Kidney (tissue), 14 donors: ENCODE measurements around the gene MED10. TPM values are rescaled to one million over a fixed set of nuclear protein-coding genes. Genes with fewer than 3 reads are reported as not detected.

Experiments used
- DNase-seq, 5 donors: peaks; one replicate each; pipeline ENCODE4 v3.0.0-alpha.2; 2013 to 2020
- FAIRE-seq: peaks from 2 replicates; lab custom pipeline; 2012; peaks lifted over from hg19 to GRCh38; lab: Jason Lieb, UNC
- H3K27ac ChIP-seq, 2 donors: one replicate each; pipeline ENCODE4 v1.7.0; 2013; ENCODE audit warnings: low read depth in 2 of 2, low read length in 2 of 2, inconsistent platforms in 1 of 2
- H3K27me3 ChIP-seq: one replicate; pipeline ENCODE4 v1.7.1; 2013; ENCODE audit warnings: low read length, inconsistent platforms; ENCODE audit not compliant: control insufficient read depth, insufficient read depth
- H3K36me3 ChIP-seq, 3 donors: one replicate each; pipeline versions ENCODE4 v1.7.0 to v1.7.1; 2013; ENCODE audit warnings: low read length in 3 of 3, control low read depth in 1 of 3, inconsistent platforms in 1 of 3; ENCODE audit not compliant: insufficient read depth in 3 of 3, control insufficient read depth in 2 of 3
- H3K4me1 ChIP-seq, 3 donors: one replicate each; pipeline versions ENCODE4 v1.7.0 to v1.7.1; 2013; ENCODE audit warnings: low read length in 3 of 3, inconsistent platforms in 1 of 3, low read depth in 1 of 3; ENCODE audit not compliant: control insufficient read depth in 2 of 3, insufficient read depth in 2 of 3
- H3K4me3 ChIP-seq, 3 donors: one replicate each; pipeline versions ENCODE4 v1.7.0 to v1.8.1; 2013; ENCODE audit warnings: low read length in 3 of 3, control low read depth in 1 of 3, inconsistent platforms in 1 of 3
- H3K9ac ChIP-seq, 3 donors: one replicate each; pipeline versions ENCODE4 v1.7.0 to v1.7.1; 2013; ENCODE audit warnings: low read length in 3 of 3, control low read depth in 1 of 3, inconsistent platforms in 1 of 3
- H3K9me3 ChIP-seq, 3 donors: one replicate each; pipeline versions ENCODE4 v1.7.0 to v1.7.1; 2013; ENCODE audit warnings: low read length in 3 of 3, control low read depth in 1 of 3, inconsistent platforms in 1 of 3; ENCODE audit not compliant: control insufficient read depth in 2 of 3, insufficient read depth in 1 of 3
- CTCF ChIP-seq: IDR thresholded peaks from 3 replicates; pipeline ENCODE4 v1.5.1; 2012; ENCODE audit warnings: mild to moderate bottlenecking, moderate library complexity, borderline replicate concordance; ENCODE audit not compliant: insufficient read depth; ENCODE audit errors: extremely low read depth
- intact Hi-C: fragments of 100-400 bp; cut with DNase I; formaldehyde crosslinking; loops from one replicate; pipeline ENCODE4 v1.11.1; 2022
- polyA plus RNA-seq: library from polyadenylated mRNA; stranded (reverse); fragments of 350-450 nt; fragmentation: Illumina TruSeq; extraction: RNeasy Lipid Tissue Mini Kit (QIAGEN cat#74804); gene quantifications from one replicate; pipeline ENCODE4 v1.2.3, GENCODE V29; 2014; ENCODE audit warnings: low read depth, low replicate concordance; ENCODE audit not compliant: insufficient read depth
- total RNA-seq: library from RNA; stranded (reverse); fragmentation: NEBNext Ultra II Directional; extraction: Animal tissue kit (Norgen Biotek cat#: 25700); gene quantifications from one replicate; pipeline ENCODE4 v1.2.1, GENCODE V29; 2021
- donor health status: control.
- donor health status: control.
- donor health status: control.
- donor health status: control.
- donor health status: control.
- donor health status: DM: yes; HTN: yes; CAD: no.
- donor health status: Normal renal cell carcinoma (clear cell type).

MED10 gene
- total and polyA plus RNA-seq, 2 donors from 2014 or later = 25.9 to 32.3 TPM

GRCh38 chr5:6349387-6349786 is 29.0 kb downstream of the MED10 start:
- TF ChIP-seq CTCF = no peak
- FAIRE-seq = no peak
- H3K9ac ChIP-seq = no peak overlapping the region
- intact Hi-C loops = no loop called here
- no peaks in the 10 kb centered on the region for H3K36me3 ChIP-seq
- H3K4me1 ChIP-seq = no peaks in the 10 kb centered on the region
- H3K9me3 ChIP-seq = no peaks in the 10 kb centered on the region
- DNase-seq = no peak
- H3K4me3 ChIP-seq = no peak overlapping the region
- H3K27me3 ChIP-seq = no peaks in the 10 kb centered on the region
- no peak overlapping the region for H3K27ac ChIP-seq

GRCh38 chr5:6348476-6349000 is 29.8 kb downstream of the MED10 start:
- H3K27me3 ChIP-seq = no peaks in the 10 kb centered on the region
- H3K4me3 ChIP-seq = no peak overlapping the region
- H3K27ac ChIP-seq = no peak overlapping the region
- FAIRE-seq (no peak), DNase-seq (no peak)
- no peaks in the 10 kb centered on the region for H3K36me3 ChIP-seq
- no peaks in the 10 kb centered on the region for H3K9me3 ChIP-seq
- H3K9ac ChIP-seq = no peak overlapping the region
- intact Hi-C loops = no loop called here
- no peak for TF ChIP-seq CTCF
- no peaks in the 10 kb centered on the region for H3K4me1 ChIP-seq

DNA sequence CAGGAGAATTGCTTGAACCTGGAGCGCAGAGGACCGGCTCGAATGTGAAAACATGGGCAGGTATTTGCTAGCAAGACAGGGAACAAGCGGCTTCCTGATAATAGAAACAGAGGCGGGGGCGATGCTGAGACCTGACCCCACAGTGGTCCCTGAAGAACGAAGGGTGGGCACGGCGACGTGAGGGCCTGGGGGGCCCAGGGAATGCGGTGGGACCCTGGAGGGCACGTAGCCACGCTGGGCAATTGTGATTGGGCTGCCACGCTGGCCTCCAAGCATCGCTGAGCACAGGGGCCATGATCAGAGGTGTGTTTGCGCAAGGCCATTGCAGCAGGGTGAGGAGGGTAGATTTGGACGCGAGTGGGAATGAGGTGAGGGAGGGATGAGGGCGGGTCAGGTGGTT is 30.7 kb downstream of the MED10 start:
- H3K4me1 ChIP-seq = no peaks in the 10 kb centered on the region
- no peak for DNase-seq
- no peaks in the 10 kb centered on the region for H3K27me3 ChIP-seq
- FAIRE-seq = no peak
- no peak overlapping the region for H3K4me3 ChIP-seq
- H3K36me3 ChIP-seq = no peaks in the 10 kb centered on the region
- H3K9ac ChIP-seq = no peak overlapping the region
- no peaks in the 10 kb centered on the region for H3K9me3 ChIP-seq
- intact Hi-C loops = no loop called here
- no peak for TF ChIP-seq CTCF
- H3K27ac ChIP-seq = no peak overlapping the region

GRCh38 chr5:6347165-6347564 is 31.2 kb downstream of the MED10 start:
- FAIRE-seq (no peak), DNase-seq (no peak)
- H3K36me3 ChIP-seq = no peaks in the 10 kb centered on the region
- no peak overlapping the region for H3K9ac ChIP-seq
- H3K27me3 ChIP-seq = no peaks in the 10 kb centered on the region
- H3K27ac ChIP-seq = no peak overlapping the region
- H3K9me3 ChIP-seq = no peaks in the 10 kb centered on the region
- TF ChIP-seq CTCF = no peak
- intact Hi-C loops = no loop called here
- H3K4me3 ChIP-seq = no peak overlapping the region
- no peaks in the 10 kb centered on the region for H3K4me1 ChIP-seq
